Stomach (tissue), 4 donors: ENCODE results near the gene ULBP1.

Experiments
- EP300 ChIP-seq: sonication (generic); formaldehyde crosslinking; IDR thresholded peaks from one replicate; pipeline ENCODE4 v1.6.1; 2017; ENCODE audit warnings: antibody characterized with exemption
- POLR2AphosphoS5 ChIP-seq, 3 donors: sonication (generic); formaldehyde crosslinking; IDR thresholded peaks; one replicate each; pipeline ENCODE4 v1.6.1; 2016; ENCODE audit warnings: antibody characterized with exemption in 3 of 3

GRCh38 chr6:149951096-149951495, 12.6 kb upstream of the ULBP1 start:
- TF ChIP-seq POLR2AphosphoS5 (IDR thresholded peaks at IDR 0.05) (no peak), EP300 (no peak)
